ENCODE measurements around the gene PCNT.

PCNT gene

DNA sequence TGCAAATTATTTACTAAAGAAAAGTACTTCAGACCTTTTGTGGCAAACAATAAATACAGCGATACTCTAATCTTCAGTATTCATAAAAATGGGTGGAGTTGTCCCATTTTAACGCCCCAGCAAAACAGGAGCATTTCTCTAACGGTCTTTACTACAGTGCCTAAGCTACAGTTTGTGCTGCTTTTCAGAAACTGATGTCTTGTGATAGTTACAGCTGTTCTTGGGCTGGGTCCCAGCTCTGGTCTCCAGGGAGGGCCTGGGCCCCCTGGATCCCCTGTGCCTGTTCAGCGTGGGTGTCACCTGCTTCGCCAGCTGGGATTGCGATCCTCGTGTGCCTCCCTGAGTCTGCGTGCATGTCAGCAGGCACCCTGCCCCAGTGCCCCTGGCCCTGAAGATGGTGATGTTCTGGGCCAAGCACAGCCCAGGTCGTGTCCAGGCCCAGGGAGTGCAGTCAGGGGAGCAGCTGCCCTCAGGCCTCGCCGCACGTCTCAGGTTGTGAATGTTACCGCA is 70.7 kb downstream of the PCNT start:
- DNase-seq (ENCODE audit: extremely low spot score), result no peak
- TF ChIP-seq NFRKB (IDR thresholded peaks at IDR 0.05) (no peak), TARDBP (IDR thresholded peaks at IDR 0.05) (no peak), SUZ12 (IDR thresholded peaks at IDR 0.05) (no peak), L3MBTL2 (conservative IDR thresholded peaks at IDR 0.05) (no peak), SP1 (IDR thresholded peaks at IDR 0.05) (no peak), BHLHE40 (IDR thresholded peaks at IDR 0.05; ENCODE audit: borderline replicate concordance) (no peak), HDGF (IDR thresholded peaks at IDR 0.05; ENCODE audit: borderline replicate concordance) (no peak), ELF4 (IDR thresholded peaks at IDR 0.05) (no peak), FOXA1 (IDR thresholded peaks at IDR 0.05) (no peak), ARNT (IDR thresholded peaks at IDR 0.05) (no peak), FOXK2 (IDR thresholded peaks at IDR 0.05) (no peak), FOXM1 (IDR thresholded peaks at IDR 0.05; ENCODE audit: borderline replicate concordance) (no peak), ZNF384 (IDR thresholded peaks at IDR 0.05) (no peak), LEF1 (IDR thresholded peaks at IDR 0.05; ENCODE audit: borderline replicate concordance) (no peak), CTBP1 (IDR thresholded peaks at IDR 0.05; ENCODE audit: borderline replicate concordance) (no peak)
- TF ChIP-seq, protein P1, sequence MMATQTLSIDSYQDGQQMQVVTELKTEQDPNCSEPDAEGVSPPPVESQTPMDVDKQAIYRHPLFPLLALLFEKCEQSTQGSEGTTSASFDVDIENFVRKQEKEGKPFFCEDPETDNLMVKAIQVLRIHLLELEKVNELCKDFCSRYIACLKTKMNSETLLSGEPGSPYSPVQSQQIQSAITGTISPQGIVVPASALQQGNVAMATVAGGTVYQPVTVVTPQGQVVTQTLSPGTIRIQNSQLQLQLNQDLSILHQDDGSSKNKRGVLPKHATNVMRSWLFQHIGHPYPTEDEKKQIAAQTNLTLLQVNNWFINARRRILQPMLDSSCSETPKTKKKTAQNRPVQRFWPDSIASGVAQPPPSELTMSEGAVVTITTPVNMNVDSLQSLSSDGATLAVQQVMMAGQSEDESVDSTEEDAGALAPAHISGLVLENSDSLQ (IDR thresholded peaks at IDR 0.05), result no peak
- ChIA-PET POLR2A (no interaction called here), CTCF (interaction anchor here (0.6 kb wide), 1 partner anchor 56 kb away, joined by 6 read pairs; no protein-coding TSS in a partner anchor)

DNA sequence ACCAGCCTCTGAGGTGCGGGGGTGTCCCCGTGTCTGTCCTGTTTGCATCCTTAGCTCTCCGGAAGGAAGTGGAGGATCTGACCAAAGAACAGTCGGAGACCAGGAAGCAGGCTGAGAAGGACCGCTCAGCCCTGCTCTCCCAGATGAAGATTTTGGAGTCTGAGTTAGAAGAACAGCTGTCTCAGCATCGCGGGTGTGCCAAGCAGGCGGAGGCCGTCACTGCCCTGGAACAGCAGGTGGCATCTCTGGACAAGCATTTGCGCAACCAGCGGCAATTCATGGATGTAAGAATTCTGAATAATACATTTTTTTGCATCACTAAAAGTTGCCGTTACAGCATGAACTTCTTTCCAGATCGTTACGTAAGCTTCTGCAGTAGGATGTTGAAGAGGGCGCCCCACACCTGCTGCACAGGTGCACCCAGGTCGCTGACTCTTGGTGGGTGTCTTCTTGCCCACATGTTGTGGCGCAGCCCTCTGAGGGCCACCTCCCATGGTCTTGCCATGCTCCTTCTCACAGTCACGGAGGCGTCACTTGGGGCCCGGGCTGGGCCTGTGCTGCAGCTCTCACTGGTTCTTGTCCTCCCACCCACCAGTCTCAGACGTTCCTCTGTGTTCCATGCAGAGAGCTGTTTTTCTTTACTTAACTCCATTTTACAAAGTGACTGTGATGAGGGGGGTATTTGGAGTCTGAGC is 73.4 kb downstream of the PCNT start:
- ChIA-PET POLR2A (no interaction called here), CTCF (no interaction called here)
- no peak for TF ChIP-seq FOXK2 (IDR thresholded peaks at IDR 0.05)
- TF ChIP-seq SP1 (IDR thresholded peaks at IDR 0.05), result no peak
- no peak for TF ChIP-seq ELF4 (IDR thresholded peaks at IDR 0.05)
- no peak for TF ChIP-seq L3MBTL2 (conservative IDR thresholded peaks at IDR 0.05)
- no peak for TF ChIP-seq ZNF384 (IDR thresholded peaks at IDR 0.05)
- TF ChIP-seq LEF1 (IDR thresholded peaks at IDR 0.05; ENCODE audit: borderline replicate concordance), result no peak
- no peak for TF ChIP-seq ARNT (IDR thresholded peaks at IDR 0.05)
- no peak for TF ChIP-seq CTBP1 (IDR thresholded peaks at IDR 0.05; ENCODE audit: borderline replicate concordance)
- TF ChIP-seq NFRKB (IDR thresholded peaks at IDR 0.05), result no peak
- no peak for DNase-seq (ENCODE audit: extremely low spot score)

DNA sequence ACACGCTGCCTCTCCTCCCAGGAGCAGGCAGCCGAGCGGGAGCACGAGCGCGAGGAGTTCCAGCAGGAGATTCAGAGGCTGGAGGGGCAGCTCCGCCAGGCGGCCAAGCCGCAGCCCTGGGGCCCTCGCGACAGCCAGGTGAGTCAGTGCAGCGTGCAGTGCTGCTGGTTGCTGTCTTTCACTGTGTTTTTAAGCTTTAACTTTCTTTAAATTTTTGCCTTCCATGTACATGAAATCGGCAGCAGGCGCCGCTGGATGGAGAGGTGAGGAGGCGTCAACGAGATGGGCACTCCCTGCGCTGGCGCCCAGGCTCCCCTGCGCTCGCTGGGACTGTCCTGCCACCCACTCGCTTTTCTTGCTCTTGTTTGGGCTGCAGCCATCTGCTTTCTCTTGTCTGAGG is 74.0 kb downstream of the PCNT start:
- no peak for DNase-seq (ENCODE audit: extremely low spot score)
- TF ChIP-seq CTBP1 (IDR thresholded peaks at IDR 0.05; ENCODE audit: borderline replicate concordance) (no peak), SP1 (IDR thresholded peaks at IDR 0.05) (no peak), BHLHE40 (IDR thresholded peaks at IDR 0.05; ENCODE audit: borderline replicate concordance) (no peak), ZNF384 (IDR thresholded peaks at IDR 0.05) (no peak), FOXA1 (IDR thresholded peaks at IDR 0.05) (no peak), FOXM1 (IDR thresholded peaks at IDR 0.05; ENCODE audit: borderline replicate concordance) (no peak), ARNT (IDR thresholded peaks at IDR 0.05) (no peak), HDGF (IDR thresholded peaks at IDR 0.05; ENCODE audit: borderline replicate concordance) (no peak), L3MBTL2 (conservative IDR thresholded peaks at IDR 0.05) (no peak)
- TF ChIP-seq, protein P1 (IDR thresholded peaks at IDR 0.05), result no peak
- CTCF ChIA-PET, result no interaction called here

DNA sequence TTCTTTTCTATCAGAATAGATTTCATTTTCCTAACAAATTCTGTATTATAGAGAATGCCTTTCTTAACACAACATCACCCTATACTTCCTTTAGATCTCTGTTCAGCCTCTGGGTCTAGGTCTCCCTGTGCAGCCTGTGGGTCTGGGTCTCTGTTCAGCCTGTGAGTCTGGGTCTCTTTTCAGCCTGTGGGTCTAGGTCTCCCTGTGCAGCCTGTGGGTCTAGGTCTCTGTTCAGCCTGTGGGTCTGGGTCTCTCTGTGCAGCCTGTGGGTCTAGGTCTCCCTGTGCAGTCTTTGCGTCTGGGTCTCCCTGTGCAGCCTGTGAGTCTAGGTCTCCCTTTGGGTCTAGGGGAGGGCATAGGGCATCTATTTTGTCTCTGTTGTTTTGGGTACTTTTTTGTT is 75.2 kb downstream of the PCNT start:
- no peak for TF ChIP-seq FOXK2 (IDR thresholded peaks at IDR 0.05)
- TF ChIP-seq SP1 (IDR thresholded peaks at IDR 0.05), result no peak
- TF ChIP-seq NFRKB (IDR thresholded peaks at IDR 0.05), result no peak
- TF ChIP-seq, protein P1 (IDR thresholded peaks at IDR 0.05), result no peak
- no peak for TF ChIP-seq LEF1 (IDR thresholded peaks at IDR 0.05; ENCODE audit: borderline replicate concordance)
- TF ChIP-seq FOXM1 (IDR thresholded peaks at IDR 0.05; ENCODE audit: borderline replicate concordance), result no peak
- no peak for TF ChIP-seq ELF4 (IDR thresholded peaks at IDR 0.05)
- TF ChIP-seq SUZ12 (IDR thresholded peaks at IDR 0.05), result no peak
- no peak for TF ChIP-seq TARDBP (IDR thresholded peaks at IDR 0.05)
- no peak for TF ChIP-seq ZNF384 (IDR thresholded peaks at IDR 0.05)
- no peak for TF ChIP-seq HDGF (IDR thresholded peaks at IDR 0.05; ENCODE audit: borderline replicate concordance)
- TF ChIP-seq FOXA1 (IDR thresholded peaks at IDR 0.05), result no peak
- no peak for TF ChIP-seq BHLHE40 (IDR thresholded peaks at IDR 0.05; ENCODE audit: borderline replicate concordance)
- POLR2A ChIA-PET, result no interaction called here
- CTCF ChIA-PET, result no interaction called here
- no peak for DNase-seq (ENCODE audit: extremely low spot score)

More for the DNA sequence above, 74.0 kb downstream of the PCNT start:
- POLR2A ChIA-PET, result no interaction called here

DNA sequence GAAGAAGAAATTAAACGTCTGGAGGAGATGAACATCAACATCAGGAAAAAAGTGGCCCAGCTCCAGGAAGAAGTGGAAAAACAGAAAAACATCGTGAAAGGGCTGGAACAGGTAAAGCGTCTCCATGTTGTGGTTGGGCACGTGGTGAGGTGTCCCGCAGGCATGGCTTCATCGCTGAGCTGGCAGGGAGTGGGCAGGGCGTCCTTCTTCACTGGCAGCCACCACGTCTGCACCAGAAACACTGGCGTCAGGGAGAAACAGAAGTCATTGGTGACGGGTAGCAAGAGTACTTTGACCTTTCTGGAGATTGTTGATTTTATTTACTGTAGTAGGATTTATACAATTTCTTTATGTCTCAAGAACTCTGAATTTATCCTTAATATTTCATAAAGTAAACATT is 75.7 kb downstream of the PCNT start:
- CTCF ChIA-PET, result interaction anchor here (0.8 kb wide), 1 partner anchor 53 kb away, joined by 3 read pairs; no protein-coding TSS in a partner anchor
- TF ChIP-seq NFRKB (IDR thresholded peaks at IDR 0.05), result no peak
- TF ChIP-seq FOXA1 (IDR thresholded peaks at IDR 0.05), result no peak
- no peak for TF ChIP-seq SUZ12 (IDR thresholded peaks at IDR 0.05)
- no peak for TF ChIP-seq BHLHE40 (IDR thresholded peaks at IDR 0.05; ENCODE audit: borderline replicate concordance)
- TF ChIP-seq ARNT (IDR thresholded peaks at IDR 0.05), result no peak
- TF ChIP-seq CTBP1 (IDR thresholded peaks at IDR 0.05; ENCODE audit: borderline replicate concordance), result no peak
- no peak for TF ChIP-seq HDGF (IDR thresholded peaks at IDR 0.05; ENCODE audit: borderline replicate concordance)
- TF ChIP-seq FOXK2 (IDR thresholded peaks at IDR 0.05), result no peak
- TF ChIP-seq TARDBP (IDR thresholded peaks at IDR 0.05), result no peak
- TF ChIP-seq, protein P1 (IDR thresholded peaks at IDR 0.05), result no peak
- TF ChIP-seq LEF1 (IDR thresholded peaks at IDR 0.05; ENCODE audit: borderline replicate concordance), result no peak
- TF ChIP-seq ZNF384 (IDR thresholded peaks at IDR 0.05), result no peak
- no peak for TF ChIP-seq FOXM1 (IDR thresholded peaks at IDR 0.05; ENCODE audit: borderline replicate concordance)
- TF ChIP-seq L3MBTL2 (conservative IDR thresholded peaks at IDR 0.05), result no peak
- TF ChIP-seq SP1 (IDR thresholded peaks at IDR 0.05), result no peak
- no peak for TF ChIP-seq ELF4 (IDR thresholded peaks at IDR 0.05)
- POLR2A ChIA-PET, result no interaction called here
- DNase-seq (ENCODE audit: extremely low spot score), result no peak
